GM10266 (cell line): ENCODE data around the gene TPST1.
"Not testable (repeated sequence)": the region's sequence is repeated elsewhere in the genome, so short reads cannot be mapped to it uniquely, and the experiment has no call there.

ENCODE experiments used
- DNase-seq: peaks from one replicate; pipeline ENCODE4 v3.0.0; 2012; ENCODE audit errors: extremely low spot score
- TF ChIP-seq, protein P1 (sequence below): IDR thresholded peaks from 2 replicates; pipeline ENCODE4 v1.5.1; 2012; ENCODE audit warnings: mild to moderate bottlenecking, low read depth; ENCODE audit not compliant: control insufficient read depth, insufficient read depth; ENCODE audit errors: missing control alignments

TPST1 gene

DNA sequence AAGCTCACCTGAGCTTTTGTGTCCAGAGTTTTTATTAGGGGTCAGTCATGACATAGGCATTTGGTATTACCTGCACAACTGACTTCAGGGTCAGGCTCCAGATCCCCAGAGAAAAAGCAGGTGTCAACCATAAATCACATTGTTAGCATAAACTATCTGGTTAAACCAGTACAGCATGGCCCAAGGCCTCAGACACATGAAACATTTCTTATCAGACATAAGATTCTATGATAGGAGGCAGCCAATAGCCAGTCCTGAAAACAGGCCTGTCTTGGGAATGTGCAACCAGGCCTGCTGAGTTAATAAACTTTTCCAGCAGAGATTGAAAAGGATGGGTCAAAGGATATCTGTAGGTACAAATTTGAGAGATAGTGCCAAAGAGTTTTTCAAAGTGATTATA lies 116.1 kb downstream of the TPST1 start:
- no peak for DNase-seq
- TF ChIP-seq, protein P1, sequence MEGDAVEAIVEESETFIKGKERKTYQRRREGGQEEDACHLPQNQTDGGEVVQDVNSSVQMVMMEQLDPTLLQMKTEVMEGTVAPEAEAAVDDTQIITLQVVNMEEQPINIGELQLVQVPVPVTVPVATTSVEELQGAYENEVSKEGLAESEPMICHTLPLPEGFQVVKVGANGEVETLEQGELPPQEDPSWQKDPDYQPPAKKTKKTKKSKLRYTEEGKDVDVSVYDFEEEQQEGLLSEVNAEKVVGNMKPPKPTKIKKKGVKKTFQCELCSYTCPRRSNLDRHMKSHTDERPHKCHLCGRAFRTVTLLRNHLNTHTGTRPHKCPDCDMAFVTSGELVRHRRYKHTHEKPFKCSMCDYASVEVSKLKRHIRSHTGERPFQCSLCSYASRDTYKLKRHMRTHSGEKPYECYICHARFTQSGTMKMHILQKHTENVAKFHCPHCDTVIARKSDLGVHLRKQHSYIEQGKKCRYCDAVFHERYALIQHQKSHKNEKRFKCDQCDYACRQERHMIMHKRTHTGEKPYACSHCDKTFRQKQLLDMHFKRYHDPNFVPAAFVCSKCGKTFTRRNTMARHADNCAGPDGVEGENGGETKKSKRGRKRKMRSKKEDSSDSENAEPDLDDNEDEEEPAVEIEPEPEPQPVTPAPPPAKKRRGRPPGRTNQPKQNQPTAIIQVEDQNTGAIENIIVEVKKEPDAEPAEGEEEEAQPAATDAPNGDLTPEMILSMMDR: no peak

DNA sequence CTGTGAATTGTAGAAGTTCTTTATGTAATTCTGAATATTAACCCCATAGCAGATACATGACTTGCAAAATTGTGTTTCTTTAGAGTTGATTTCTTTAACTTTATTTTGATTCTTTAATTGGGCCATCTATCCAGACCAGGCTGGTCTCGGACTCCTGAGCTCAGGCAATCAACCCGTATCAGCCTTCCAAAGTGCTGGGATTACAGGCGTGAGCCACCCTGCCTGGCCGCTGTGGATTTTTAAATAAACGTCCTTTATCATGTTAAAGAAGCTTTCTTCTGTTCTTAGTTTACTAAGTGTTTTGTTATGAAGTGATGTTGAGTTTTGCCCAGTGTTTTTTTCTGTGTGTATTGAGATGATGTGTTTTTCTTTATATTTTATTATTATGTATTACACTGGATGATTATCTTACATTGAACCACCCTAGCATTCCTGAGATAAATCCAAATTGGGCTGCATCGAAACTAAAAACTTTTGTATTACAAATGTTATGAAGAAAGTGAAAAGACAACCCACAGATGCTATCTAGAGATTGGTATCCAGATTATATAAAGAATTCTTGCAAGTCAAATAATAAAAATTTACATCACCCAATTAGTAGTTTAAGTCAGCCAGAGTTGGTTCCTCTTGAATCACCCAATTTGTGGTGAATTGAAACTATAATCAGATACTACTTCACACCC lies 118.1 kb downstream of the TPST1 start:
- no peak for DNase-seq
- TF ChIP-seq, protein P1: no peak

DNA sequence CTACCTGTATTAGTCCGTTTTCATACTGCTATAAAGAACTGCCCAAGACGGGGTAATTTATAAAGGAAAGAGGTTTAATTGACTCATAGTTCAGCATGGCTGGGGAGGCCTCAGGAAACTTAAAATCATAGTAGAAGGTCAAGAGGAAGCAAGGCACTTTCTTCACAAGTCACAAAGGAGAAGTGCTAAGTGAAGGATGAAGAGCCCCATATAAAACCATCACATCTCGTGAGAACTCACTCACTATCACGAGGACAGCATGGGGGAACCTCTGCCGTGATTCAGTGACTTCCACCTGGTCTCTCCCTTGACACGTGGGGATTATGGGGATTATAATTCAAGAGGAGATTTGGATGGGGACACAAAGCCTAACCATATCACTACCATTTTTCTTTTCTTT lies 119.9 kb downstream of the TPST1 start:
- DNase-seq: not testable (repeated sequence)

DNA sequence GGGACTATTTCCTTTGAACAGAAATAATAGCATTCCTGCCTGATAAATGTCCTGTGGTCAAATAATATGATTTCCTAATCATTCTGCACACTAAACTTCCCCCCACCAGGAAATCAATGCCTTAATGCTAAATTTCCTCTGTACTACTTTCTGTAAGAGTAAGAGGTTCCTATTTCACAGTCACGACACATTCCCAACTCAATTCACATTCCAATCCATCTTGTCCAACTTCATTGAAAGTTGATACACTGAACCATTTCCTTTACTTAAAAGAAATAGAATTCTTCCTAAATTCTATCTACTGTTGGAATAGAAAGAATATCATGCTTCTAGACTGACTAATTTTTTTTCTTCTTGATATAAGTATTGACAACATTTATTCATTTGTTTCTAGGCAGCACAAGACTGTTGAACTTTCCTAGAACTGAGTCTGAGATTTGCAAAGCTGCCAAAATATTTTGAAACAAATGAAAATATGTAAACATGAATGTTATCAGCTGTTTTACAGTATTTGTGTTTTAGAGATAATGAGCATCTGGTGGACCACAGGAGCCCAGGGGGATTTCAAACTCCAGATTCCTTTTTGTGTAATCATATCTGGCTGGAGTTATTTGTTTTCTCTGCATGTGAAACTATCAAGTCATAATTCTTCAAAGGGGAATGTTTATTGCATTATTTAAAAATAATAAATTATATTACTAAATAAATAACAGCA lies 121.5 kb downstream of the TPST1 start:
- no peak for DNase-seq

DNA sequence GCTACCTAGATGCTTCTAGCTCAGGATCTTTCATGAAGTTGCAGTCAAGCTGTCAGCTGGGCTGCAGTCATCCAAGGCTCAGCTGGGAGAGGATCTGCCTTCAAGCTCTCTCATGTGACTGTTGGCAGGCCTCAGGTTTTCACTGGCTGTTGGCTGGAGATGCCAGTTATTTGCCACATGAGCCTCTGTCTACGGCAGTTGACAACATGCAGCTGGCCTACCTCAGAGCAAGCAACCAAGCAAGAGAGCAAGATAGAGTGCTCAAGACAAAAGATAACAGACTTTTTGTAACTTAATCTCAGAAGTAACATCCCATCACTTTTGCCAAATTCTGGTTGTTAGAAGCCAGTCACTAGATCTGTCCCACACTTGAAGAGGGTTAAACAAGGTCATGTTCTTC lies 125.8 kb downstream of the TPST1 start:
- DNase-seq: no peak
- TF ChIP-seq, protein P1: no peak

More for the DNA sequence above, 121.5 kb downstream of the TPST1 start:
- TF ChIP-seq, protein P1: no peak

DNA sequence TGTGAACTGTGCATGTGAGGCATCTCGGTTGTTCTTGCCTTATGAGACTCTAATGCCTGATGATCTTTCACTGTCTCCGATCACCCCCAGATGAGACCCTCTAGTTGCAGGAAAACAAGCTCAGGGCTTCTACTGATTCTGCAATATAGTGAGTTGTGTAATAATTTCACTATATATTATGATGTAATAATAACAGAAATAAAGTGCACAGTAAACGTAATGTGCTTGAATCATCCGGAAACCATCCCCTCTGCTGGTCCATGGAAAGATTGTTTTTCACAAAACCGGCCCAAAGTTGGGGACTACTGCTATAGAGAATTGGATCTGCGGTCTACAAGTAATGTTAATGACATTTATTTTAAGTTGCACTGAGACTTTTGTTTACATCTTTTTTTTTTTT lies 126.7 kb downstream of the TPST1 start:
- no peak for DNase-seq
- TF ChIP-seq, protein P1: no peak

DNA sequence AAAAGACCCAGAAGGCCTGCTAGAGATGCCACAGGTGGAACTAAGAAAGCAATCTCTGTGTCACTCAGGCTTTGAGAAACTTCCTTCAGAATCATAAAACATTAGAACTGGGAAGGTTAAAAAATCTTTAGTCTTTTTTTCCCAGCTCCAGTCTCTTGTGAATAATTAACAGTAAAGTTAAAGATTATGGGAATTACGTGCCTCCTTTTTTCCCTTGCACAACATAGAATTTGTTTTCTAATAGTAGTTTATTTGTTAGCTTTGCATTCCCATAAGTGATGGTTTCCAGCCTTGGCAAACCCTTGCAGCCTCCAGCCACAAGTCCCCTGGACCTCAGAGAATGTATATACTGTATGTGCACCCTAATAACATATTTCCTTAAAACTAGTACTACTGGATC lies 128.3 kb downstream of the TPST1 start:
- no peak for DNase-seq
- TF ChIP-seq, protein P1: no peak
